Suprapubic skin (tissue), 4 donors: ENCODE data around the gene B3GNT3. TPM values are rescaled to one million over a fixed set of nuclear protein-coding genes. Genes with fewer than 3 reads are reported as not detected.
A peak's percentile ranks its signal among the peaks of the same experiment; 100 is the strongest.

Source experiments
- DNase-seq, 2 donors: peaks; one replicate each; pipeline ENCODE4 v3.0.0-alpha.2; 2019; ENCODE audit warnings: low spot score in 2 of 2
- H3K27ac ChIP-seq: fragments of 200-600 bp; sonication (generic); one replicate; pipeline ENCODE4 v1.5.1; 2019
- H3K27me3 ChIP-seq: fragments of 200-600 bp; sonication (generic); one replicate; pipeline ENCODE4 v1.5.1; 2019
- H3K36me3 ChIP-seq: fragments of 200-600 bp; sonication (generic); one replicate; pipeline ENCODE4 v1.5.1; 2019
- H3K4me1 ChIP-seq: fragments of 200-600 bp; sonication (generic); one replicate; pipeline ENCODE4 v1.5.1; 2019
- H3K4me3 ChIP-seq: fragments of 200-600 bp; sonication (generic); one replicate; pipeline ENCODE4 v1.5.1; 2019; ENCODE audit warnings: mild to moderate bottlenecking
- H3K9me3 ChIP-seq: fragments of 200-600 bp; sonication (generic); one replicate; pipeline ENCODE4 v1.5.1; 2019
- EP300 ChIP-seq: sonication (generic); formaldehyde crosslinking; IDR thresholded peaks from one replicate; pipeline ENCODE4 v1.6.1; 2017; ENCODE audit warnings: antibody characterized with exemption
- POLR2A ChIP-seq, 2 donors: fragments of 450-650 bp; IDR thresholded peaks; one replicate each; pipeline ENCODE4 v1.6.1; 2017; ENCODE audit warnings: antibody characterized with exemption in 2 of 2, mild to moderate bottlenecking in 2 of 2, moderate library complexity in 2 of 2
- POLR2AphosphoS5 ChIP-seq, 3 donors: sonication (generic); formaldehyde crosslinking; IDR thresholded peaks; one replicate each; pipeline ENCODE4 v1.6.1; 2017; ENCODE audit warnings: antibody characterized with exemption in 3 of 3
- WGBS: methylation state at CpG from one replicate; pipeline ENCODE4 v1.1.5; 2018; 5-methylcytosine and 5-hydroxymethylcytosine counted together
- total RNA-seq, 4 donors: library from RNA; depleted of rRNA; stranded (reverse); fragments of >200 nt; gene quantifications; one replicate each; pipeline ENCODE4 v1.1.0, GENCODE V29; 2016
- TF ChIP-seq, protein P1 (sequence below), 2 donors: fragments of 200-600 bp in 1 of 2; fragments of 450-650 bp in 1 of 2; sonication (generic) in 1 of 2; IDR thresholded peaks; one replicate each; pipeline ENCODE4 v1.5.1; 2016 to 2019; ENCODE audit warnings: antibody characterized with exemption in 2 of 2, mild to moderate bottlenecking in 1 of 2, moderate library complexity in 1 of 2

B3GNT3 gene
- total RNA-seq, 4 donors from 2014 or later = 1.4 to 12.1 (median 5.9) TPM

DNA sequence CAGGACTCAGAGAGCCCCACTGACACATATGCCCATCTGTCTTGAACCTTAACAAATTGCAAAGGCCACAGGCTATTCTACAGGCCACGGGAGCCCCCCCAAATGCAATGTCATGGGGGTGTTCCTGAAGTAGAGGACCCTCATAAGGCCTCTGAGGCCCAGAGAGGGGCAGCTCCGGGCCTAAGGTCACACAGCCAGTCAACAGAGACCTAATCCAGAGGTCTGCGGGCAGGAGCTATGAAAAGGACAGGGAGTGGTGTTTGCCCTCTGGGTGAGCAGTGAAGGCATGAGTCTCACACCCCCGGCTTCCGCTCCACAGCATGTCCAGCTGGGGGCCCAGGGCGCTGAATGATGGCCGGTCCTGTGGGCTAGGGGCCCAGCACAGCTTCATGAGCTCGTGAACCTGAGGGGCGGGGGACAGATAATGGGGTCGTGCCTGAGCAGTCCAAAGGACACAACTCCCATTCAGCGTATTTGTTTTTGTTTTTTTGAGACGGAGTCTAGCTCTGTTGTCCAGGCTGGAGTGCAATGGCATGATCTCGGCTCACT lies 31.6 kb downstream of the B3GNT3 start:
- H3K27me3 ChIP-seq = peaks cover 48% of the 10 kb centered on the region
- TF ChIP-seq POLR2AphosphoS5 (IDR thresholded peaks at IDR 0.05) (no peak), EP300 (no peak), POLR2A (IDR thresholded peaks at IDR 0.05) (no peak)
- TF ChIP-seq, protein P1, sequence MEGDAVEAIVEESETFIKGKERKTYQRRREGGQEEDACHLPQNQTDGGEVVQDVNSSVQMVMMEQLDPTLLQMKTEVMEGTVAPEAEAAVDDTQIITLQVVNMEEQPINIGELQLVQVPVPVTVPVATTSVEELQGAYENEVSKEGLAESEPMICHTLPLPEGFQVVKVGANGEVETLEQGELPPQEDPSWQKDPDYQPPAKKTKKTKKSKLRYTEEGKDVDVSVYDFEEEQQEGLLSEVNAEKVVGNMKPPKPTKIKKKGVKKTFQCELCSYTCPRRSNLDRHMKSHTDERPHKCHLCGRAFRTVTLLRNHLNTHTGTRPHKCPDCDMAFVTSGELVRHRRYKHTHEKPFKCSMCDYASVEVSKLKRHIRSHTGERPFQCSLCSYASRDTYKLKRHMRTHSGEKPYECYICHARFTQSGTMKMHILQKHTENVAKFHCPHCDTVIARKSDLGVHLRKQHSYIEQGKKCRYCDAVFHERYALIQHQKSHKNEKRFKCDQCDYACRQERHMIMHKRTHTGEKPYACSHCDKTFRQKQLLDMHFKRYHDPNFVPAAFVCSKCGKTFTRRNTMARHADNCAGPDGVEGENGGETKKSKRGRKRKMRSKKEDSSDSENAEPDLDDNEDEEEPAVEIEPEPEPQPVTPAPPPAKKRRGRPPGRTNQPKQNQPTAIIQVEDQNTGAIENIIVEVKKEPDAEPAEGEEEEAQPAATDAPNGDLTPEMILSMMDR (IDR thresholded peaks at IDR 0.05) = no peak
- H3K27ac ChIP-seq = no peak overlapping the region
- DNase-seq = no peak
- no peaks in the 10 kb centered on the region for H3K36me3 ChIP-seq
- H3K9me3 ChIP-seq = no peaks in the 10 kb centered on the region
- no peak overlapping the region for H3K4me3 ChIP-seq
- 86% methylated on average over 11 of the region's 13 CpGs for WGBS
- H3K4me1 ChIP-seq = peaks cover 10% of the 10 kb centered on the region

DNA sequence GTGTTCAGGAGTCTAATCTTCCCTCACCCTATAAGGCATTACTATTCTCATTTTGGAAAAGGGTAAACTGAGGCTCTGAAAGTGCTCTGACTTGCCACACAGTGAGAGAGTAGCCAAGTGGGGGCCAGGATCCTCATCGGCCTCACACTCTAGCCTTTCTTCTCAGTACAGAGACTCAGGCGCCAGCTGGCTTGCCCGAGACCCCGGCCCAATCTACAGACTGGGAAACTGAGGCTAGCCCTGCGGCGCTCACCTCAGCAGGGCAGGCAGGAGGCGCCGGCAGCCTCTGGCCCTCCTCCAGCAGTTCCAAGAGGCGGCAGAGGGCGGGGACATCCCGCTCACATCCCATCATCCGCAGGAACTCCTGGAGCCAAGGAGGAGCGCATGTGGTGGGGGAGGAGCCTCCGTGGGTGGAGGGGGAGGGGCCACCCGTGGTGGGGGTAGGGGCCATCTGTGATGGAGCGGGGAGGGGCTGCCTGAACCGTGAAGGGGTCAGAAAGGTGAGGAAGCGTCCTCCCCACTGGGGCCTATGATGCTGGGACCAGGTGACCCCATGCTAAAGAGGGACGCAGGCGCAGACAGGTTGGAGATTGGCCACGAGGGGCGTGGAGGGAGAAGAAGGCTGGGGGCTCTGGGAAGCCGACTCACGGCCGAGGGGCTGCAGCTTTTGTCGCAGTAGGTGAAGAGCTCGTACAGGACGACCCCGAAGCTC lies 35.1 kb downstream of the B3GNT3 start:
- TF ChIP-seq POLR2A (IDR thresholded peaks at IDR 0.05) = no peak
- no peak for TF ChIP-seq EP300
- TF ChIP-seq POLR2AphosphoS5 (IDR thresholded peaks at IDR 0.05) = no peak
- TF ChIP-seq, protein P1 (IDR thresholded peaks at IDR 0.05) = no peak
- peaks cover 37% of the 10 kb centered on the region for H3K27me3 ChIP-seq
- peak in 1 of 2 donors; percentile 60 for DNase-seq
- H3K27ac ChIP-seq = no peak overlapping the region
- peaks cover 10% of the 10 kb centered on the region for H3K4me1 ChIP-seq
- 35% methylated on average over 26 of the region's 29 CpGs for WGBS
- no peaks in the 10 kb centered on the region for H3K36me3 ChIP-seq
- H3K4me3 ChIP-seq = peak overlapping the region; percentile 34
- H3K9me3 ChIP-seq = no peaks in the 10 kb centered on the region

- Histone ChIP-seq H3K9me3 (no peaks in the 10 kb centered on the region), H3K27ac (no peak overlapping the region), H3K4me1 (peaks cover 10% of the 10 kb centered on the region), H3K36me3 (no peaks in the 10 kb centered on the region), H3K4me3 (peak overlapping the region; percentile 34), H3K27me3 (peaks cover 33% of the 10 kb centered on the region)
- peak in 1 of 2 donors; percentile 74 for DNase-seq
- TF ChIP-seq POLR2AphosphoS5 (IDR thresholded peaks at IDR 0.05) = no peak
- TF ChIP-seq, protein P1 (IDR thresholded peaks at IDR 0.05) = no peak
- TF ChIP-seq EP300 = no peak
- TF ChIP-seq POLR2A (IDR thresholded peaks at IDR 0.05) = no peak
- 34% methylated on average over 32 of the region's 50 CpGs for WGBS
Observed at GRCh38 chr19:17830567-17831418, 35.9 kb downstream of the B3GNT3 start.

DNA sequence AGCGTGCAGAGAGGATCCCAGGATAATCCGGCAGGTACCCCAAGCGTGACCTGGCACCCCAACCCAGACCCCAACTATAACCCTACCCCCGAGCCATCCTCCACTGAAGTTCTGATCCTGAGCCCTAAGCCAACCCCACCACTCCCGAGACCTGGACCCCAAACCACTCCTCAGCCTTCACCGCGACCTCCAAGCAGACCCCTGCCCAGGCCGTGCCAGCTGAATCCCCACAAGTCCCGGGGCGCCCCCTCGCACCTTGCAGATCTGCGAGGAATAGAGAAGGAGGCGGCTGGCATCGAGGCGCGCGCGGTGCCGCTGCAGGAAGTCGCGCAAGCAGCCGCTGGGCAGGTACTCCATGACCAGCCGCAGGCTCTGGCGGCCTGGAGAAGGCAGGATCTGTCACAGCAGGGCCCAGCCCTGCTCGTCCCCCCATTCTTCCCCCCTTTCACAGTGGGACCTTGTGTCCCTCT lies 36.5 kb downstream of the B3GNT3 start:
- no peak for DNase-seq
- Histone ChIP-seq H3K27ac (no peak overlapping the region), H3K36me3 (no peaks in the 10 kb centered on the region), H3K27me3 (peaks cover 33% of the 10 kb centered on the region), H3K4me3 (peak overlapping the region; percentile 21), H3K4me1 (peaks cover 10% of the 10 kb centered on the region), H3K9me3 (no peaks in the 10 kb centered on the region)
- no peak for TF ChIP-seq EP300
- no peak for TF ChIP-seq POLR2AphosphoS5 (IDR thresholded peaks at IDR 0.05)
- no peak for TF ChIP-seq POLR2A (IDR thresholded peaks at IDR 0.05)
- TF ChIP-seq, protein P1 (IDR thresholded peaks at IDR 0.05) = no peak
- WGBS = 69% methylated on average over 8 of the region's 25 CpGs
